Measurements from ENCODE around the gene FXYD7. TPM values are rescaled to one million over a fixed set of nuclear protein-coding genes. Genes with fewer than 3 reads are reported as not detected.
A peak's percentile ranks its signal among the peaks of the same experiment; 100 is the strongest.
"Not testable (repeated sequence)": the region's sequence is repeated elsewhere in the genome, so short reads cannot be mapped to it uniquely, and the experiment has no call there.

FXYD7 gene
- total and polyA plus RNA-seq, 10 donors = 1.2 to 4.4 (median 2.3) TPM; not detected in 1

GRCh38 chr19:35184267-35184666 is 41.2 kb downstream of the FXYD7 start:
- H3K36me3 ChIP-seq = no peaks in the 10 kb centered on the region
- TF ChIP-seq POLR2AphosphoS5 (IDR thresholded peaks at IDR 0.05) = no peak
- intact Hi-C loops (cut with DNase I; ENCODE audit: low total_unique reads) = no loop called here
- H3K27me3 ChIP-seq (replicated peaks in 1 of 7) = no peaks in the 10 kb centered on the region
- no peak overlapping the region for H3K4me3 ChIP-seq
- no peaks in the 10 kb centered on the region for H3K4me1 ChIP-seq
- no peak for DNase-seq
- H3K27ac ChIP-seq = no peak overlapping the region
- H3K9me3 ChIP-seq = peaks cover 0 to 13% (median 8%) of the 10 kb centered on the region in 8 donors
- 84 to 97% (median 89%) methylated on average over 1 of the region's 1 CpG for WGBS, 5 donors

DNA sequence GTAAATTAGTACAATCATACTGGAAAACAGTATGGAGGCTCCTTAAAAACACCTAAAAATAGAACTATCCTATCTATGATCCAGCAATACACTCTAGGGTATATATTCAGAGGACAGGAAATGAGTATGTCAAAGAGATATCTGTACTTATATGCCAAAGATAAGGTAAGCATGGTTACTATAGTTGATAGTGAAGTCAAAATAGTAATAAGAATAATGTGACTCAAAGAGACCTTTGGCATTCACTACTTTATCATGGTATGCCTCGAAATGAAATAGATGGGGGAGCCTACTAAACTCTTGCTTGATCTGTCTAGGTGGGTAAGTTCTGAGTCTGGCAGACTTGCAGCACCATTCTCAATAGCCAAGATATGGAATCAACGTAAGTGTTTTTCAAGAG is 41.8 kb downstream of the FXYD7 start:
- TF ChIP-seq POLR2A (IDR thresholded peaks at IDR 0.05) = no peak
- H3K4me3 ChIP-seq = no peak overlapping the region

DNA sequence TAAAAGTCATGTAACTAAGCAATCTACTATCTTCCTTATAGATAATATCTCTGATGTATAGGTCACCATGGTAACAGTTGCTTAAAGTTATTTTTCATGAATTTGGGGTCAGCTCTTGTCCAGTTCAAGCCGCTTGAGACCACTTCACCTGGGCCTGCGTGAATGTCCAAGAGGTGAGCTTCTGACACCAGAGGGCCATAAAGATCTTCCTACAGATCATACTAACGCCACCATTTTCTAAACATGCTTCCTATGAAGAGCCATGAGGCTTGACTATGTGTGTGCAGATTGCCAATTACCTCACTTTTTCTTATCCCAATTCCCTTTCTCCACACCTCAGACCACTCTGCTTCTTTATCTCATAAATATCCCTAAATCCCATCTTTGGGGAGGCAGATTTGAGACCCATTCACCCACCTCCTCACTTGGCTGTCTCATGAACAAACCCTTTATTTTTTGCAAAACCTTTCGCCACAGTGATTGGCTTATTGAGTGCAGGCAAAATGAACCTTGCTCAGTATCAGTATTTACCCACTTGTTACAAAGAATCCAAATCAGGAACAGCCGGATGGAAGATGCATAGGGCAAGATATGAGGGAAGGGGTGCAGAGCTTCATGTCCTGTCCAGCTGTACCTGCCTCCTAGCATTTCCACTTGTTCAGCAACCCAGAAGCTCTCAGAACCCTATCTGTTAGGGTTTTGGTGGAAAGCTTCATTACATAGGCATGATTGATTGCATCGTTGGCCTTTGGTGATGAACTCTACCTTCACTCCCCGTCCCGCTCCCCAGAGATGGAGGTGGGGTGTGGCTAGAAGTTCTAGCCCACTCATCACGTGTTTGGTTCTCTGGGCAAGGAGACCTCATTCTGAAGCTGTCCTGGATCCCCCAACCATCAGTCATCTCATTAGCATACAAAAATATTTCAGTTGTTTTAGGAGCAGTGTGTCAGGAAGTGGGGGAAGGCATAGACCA is 51.2 kb downstream of the FXYD7 start:
- intact Hi-C loops (cut with DNase I; ENCODE audit: low total_unique reads) = no loop called here
- H3K36me3 ChIP-seq = no peaks in the 10 kb centered on the region
- no peak for DNase-seq
- H3K4me1 ChIP-seq = no peaks in the 10 kb centered on the region
- H3K27me3 ChIP-seq (replicated peaks in 1 of 7) = no peaks in the 10 kb centered on the region
- H3K4me3 ChIP-seq = no peak overlapping the region
- 80 to 85% (median 83%) methylated on average over 9 of the region's 9 CpGs for WGBS, 5 donors
- TF ChIP-seq POLR2AphosphoS5 (IDR thresholded peaks at IDR 0.05) = no peak
- peak in 2 of 11 experiments; percentile 19 for TF ChIP-seq CTCF (IDR thresholded peaks at IDR 0.05 in 8 of 11, conservative IDR thresholded peaks at IDR 0.05 in 3 of 11)
- peaks cover 0 to 5% (median 0%) of the 10 kb centered on the region in 8 donors for H3K9me3 ChIP-seq
- no peak overlapping the region for H3K27ac ChIP-seq

More for the DNA sequence above, 41.8 kb downstream of the FXYD7 start:
- DNase-seq = no peak
- Histone ChIP-seq H3K4me1 (no peaks in the 10 kb centered on the region), H3K9me3 (peaks cover 0 to 13% (median 8%) of the 10 kb centered on the region in 8 donors), H3K27ac (no peak overlapping the region), H3K36me3 (no peaks in the 10 kb centered on the region), H3K27me3 (replicated peaks in 1 of 7) (no peaks in the 10 kb centered on the region)
- intact Hi-C loops (cut with DNase I; ENCODE audit: low total_unique reads) = no loop called here
- 65 to 89% (median 72%) methylated on average over 2 of the region's 2 CpGs for WGBS, 5 donors

DNA sequence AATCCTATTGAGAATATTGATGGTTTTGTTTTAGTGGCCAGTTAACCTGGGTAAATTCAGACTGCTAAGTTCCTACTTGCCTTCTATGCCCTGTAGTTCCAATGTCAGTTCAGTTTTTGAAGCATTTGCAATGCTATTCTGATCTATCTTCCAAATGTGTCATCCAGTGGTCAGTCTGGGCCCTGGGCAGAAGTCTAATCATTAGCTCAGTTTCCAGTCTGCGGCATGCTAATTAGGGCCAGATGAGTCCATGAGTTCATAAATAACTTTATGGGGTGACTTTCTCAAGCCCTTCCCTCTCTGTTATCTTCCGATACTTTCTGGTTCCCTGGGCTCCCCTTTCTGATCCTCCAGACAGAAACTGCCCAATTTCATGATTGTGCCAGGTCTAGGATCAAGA is 52.8 kb downstream of the FXYD7 start:
- intact Hi-C loops (cut with DNase I; ENCODE audit: low total_unique reads) = no loop called here
- no peaks in the 10 kb centered on the region for H3K27me3 ChIP-seq (replicated peaks in 1 of 7)
- H3K27ac ChIP-seq = no peak overlapping the region
- H3K4me1 ChIP-seq = peaks cover 0 to under 1% (median 0%) of the 10 kb centered on the region in 6 donors
- TF ChIP-seq CTCF (IDR thresholded peaks at IDR 0.05 in 8 of 11, conservative IDR thresholded peaks at IDR 0.05 in 3 of 11) (no peak), POLR2AphosphoS5 (IDR thresholded peaks at IDR 0.05) (no peak), POLR2A (IDR thresholded peaks at IDR 0.05) (no peak)
- DNase-seq = no peak
- no peak overlapping the region for H3K4me3 ChIP-seq
- no peaks in the 10 kb centered on the region for H3K36me3 ChIP-seq
- H3K9me3 ChIP-seq = peaks cover 0 to 5% (median 0%) of the 10 kb centered on the region in 8 donors
- WGBS, 5 donors = 62 to 77% (median 71%) methylated on average over 2 of the region's 2 CpGs

- intact Hi-C loops (cut with DNase I; ENCODE audit: low total_unique reads); H3K36me3 ChIP-seq; H3K27ac ChIP-seq; H3K9me3 ChIP-seq; H3K27me3 ChIP-seq (replicated peaks in 1 of 7); H3K4me1 ChIP-seq; DNase-seq; H3K4me3 ChIP-seq: not testable (repeated sequence)
- 83 to 88% (median 83%) methylated on average over 6 of the region's 6 CpGs for WGBS, 5 donors
These were observed 53.8 kb downstream of the FXYD7 start for GRCh38 chr19:35196861-35197260.
